Measurements from ENCODE around the gene LAIR1.

The LAIR1 gene, protein sequence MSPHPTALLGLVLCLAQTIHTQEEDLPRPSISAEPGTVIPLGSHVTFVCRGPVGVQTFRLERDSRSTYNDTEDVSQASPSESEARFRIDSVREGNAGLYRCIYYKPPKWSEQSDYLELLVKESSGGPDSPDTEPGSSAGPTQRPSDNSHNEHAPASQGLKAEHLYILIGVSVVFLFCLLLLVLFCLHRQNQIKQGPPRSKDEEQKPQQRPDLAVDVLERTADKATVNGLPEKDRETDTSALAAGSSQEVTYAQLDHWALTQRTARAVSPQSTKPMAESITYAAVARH

GRCh38 chr19:54364775-54365257 lies at the start of gene LAIR1:
Gene LAIR1 (minus strand): TSS chr19:54364931. CDS start chr19:54364804, 127 bp downstream.
- H4K20me1 ChIP-seq (ENCODE audit: insufficient read depth): no peaks in the 10 kb centered on the region
- no peak within 1 kb of the TSS for H3K9ac ChIP-seq
- H3K36me3 ChIP-seq (ENCODE audit: insufficient read depth): no peaks in the 10 kb centered on the region
- H3K4me3 ChIP-seq (IDR thresholded peaks at IDR 0.05; ENCODE audit: insufficient read depth, low read depth, low read length): no peak within 1 kb of the TSS
- H3K4me1 ChIP-seq (ENCODE audit: low read depth, poor library complexity, severe bottlenecking): peaks cover 3% of the 10 kb centered on the region
- H3K4me2 ChIP-seq: no peak within 1 kb of the TSS
- TF ChIP-seq, protein P1, sequence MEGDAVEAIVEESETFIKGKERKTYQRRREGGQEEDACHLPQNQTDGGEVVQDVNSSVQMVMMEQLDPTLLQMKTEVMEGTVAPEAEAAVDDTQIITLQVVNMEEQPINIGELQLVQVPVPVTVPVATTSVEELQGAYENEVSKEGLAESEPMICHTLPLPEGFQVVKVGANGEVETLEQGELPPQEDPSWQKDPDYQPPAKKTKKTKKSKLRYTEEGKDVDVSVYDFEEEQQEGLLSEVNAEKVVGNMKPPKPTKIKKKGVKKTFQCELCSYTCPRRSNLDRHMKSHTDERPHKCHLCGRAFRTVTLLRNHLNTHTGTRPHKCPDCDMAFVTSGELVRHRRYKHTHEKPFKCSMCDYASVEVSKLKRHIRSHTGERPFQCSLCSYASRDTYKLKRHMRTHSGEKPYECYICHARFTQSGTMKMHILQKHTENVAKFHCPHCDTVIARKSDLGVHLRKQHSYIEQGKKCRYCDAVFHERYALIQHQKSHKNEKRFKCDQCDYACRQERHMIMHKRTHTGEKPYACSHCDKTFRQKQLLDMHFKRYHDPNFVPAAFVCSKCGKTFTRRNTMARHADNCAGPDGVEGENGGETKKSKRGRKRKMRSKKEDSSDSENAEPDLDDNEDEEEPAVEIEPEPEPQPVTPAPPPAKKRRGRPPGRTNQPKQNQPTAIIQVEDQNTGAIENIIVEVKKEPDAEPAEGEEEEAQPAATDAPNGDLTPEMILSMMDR (conservative IDR thresholded peaks at IDR 0.05; ENCODE audit: low read depth, low read length): no peak
- no peak within 1 kb of the TSS for H2AFZ ChIP-seq (ENCODE audit: low read depth)
- no peak within 1 kb of the TSS for H3K27ac ChIP-seq
- no peaks in the 10 kb centered on the region; the same call in 1 of the 2 replicates for H3K27me3 ChIP-seq (ENCODE audit: insufficient read depth, low read depth)
- 0 out of 2 replicates have a peak, but pooled peaks cover 6% of the 10 kb centered on the region for H3K79me2 ChIP-seq (ENCODE audit: insufficient read depth, low read depth)

DNA sequence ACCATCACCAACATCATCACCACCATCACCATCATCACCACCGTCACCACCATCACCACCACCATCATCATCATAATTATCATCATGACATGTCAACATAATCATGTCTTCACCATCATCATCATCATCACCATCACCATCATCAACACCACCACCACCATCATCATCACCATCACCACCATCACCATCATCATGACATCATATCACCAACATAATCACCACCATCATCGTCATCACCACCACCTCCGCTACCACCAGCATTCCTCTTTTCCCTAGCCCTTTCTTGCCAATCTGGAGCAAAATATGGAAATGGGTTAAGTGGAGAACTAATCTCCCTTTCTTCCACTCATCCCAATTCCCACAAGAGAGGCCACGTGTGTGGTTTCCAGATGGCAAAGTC lies 49.4 kb upstream of the LAIR1 start:
- TF ChIP-seq, protein P1 (conservative IDR thresholded peaks at IDR 0.05; ENCODE audit: low read depth, low read length): no peak
- no peak overlapping the region for H3K27ac ChIP-seq
- H2AFZ ChIP-seq (ENCODE audit: low read depth): no peak overlapping the region
- no peaks in the 10 kb centered on the region for H3K4me1 ChIP-seq (ENCODE audit: low read depth, poor library complexity, severe bottlenecking)
- no peak overlapping the region for H3K4me3 ChIP-seq (IDR thresholded peaks at IDR 0.05; ENCODE audit: insufficient read depth, low read depth, low read length)
- H4K20me1 ChIP-seq (ENCODE audit: insufficient read depth): no peaks in the 10 kb centered on the region
- peaks cover 2% of the 10 kb centered on the region; the same call in 1 of the 2 replicates for H3K27me3 ChIP-seq (ENCODE audit: insufficient read depth, low read depth)
- no peaks in the 10 kb centered on the region for H3K36me3 ChIP-seq (ENCODE audit: insufficient read depth)
- H3K9ac ChIP-seq: no peak overlapping the region
- no peaks in the 10 kb centered on the region for H3K79me2 ChIP-seq (ENCODE audit: insufficient read depth, low read depth)
- H3K4me2 ChIP-seq: no peak overlapping the region

- Histone ChIP-seq H3K4me2 (no peak overlapping the region), H4K20me1 (ENCODE audit: insufficient read depth) (no peaks in the 10 kb centered on the region), H3K9ac (no peak overlapping the region), H3K27me3 (ENCODE audit: insufficient read depth, low read depth) (peaks cover 2% of the 10 kb centered on the region; the same call in 1 of the 2 replicates), H3K36me3 (ENCODE audit: insufficient read depth) (no peaks in the 10 kb centered on the region), H3K4me3 (IDR thresholded peaks at IDR 0.05; ENCODE audit: insufficient read depth, low read depth, low read length) (no peak overlapping the region), H2AFZ (ENCODE audit: low read depth) (no peak overlapping the region), H3K4me1 (ENCODE audit: low read depth, poor library complexity, severe bottlenecking) (no peaks in the 10 kb centered on the region), H3K79me2 (ENCODE audit: insufficient read depth, low read depth) (no peaks in the 10 kb centered on the region), H3K27ac (no peak overlapping the region)
- TF ChIP-seq, protein P1 (conservative IDR thresholded peaks at IDR 0.05; ENCODE audit: low read depth, low read length): no peak
These were observed 48.1 kb upstream of the LAIR1 start for GRCh38 chr19:54412877-54413276.

DNA sequence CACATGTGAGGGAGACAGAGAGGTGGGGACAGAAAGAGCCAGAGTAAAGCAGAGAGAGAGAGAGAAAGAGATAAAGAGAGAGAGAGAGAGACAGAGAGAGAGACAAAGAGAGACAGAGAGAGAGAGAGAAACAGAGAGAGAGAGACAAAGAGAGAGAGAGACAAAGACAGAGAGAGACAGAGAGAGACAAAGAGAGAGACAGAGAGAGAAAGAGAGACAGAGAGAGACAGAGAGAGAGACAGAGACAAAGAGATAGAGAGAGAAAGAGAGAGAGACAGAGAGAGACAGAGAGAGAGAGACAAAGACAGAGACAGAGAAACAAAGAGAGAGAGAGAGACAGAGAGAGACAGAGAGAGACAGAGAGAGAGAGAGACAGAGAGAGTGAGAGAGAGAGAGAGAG lies 46.3 kb upstream of the LAIR1 start:
- H3K36me3 ChIP-seq (ENCODE audit: insufficient read depth): no peaks in the 10 kb centered on the region
- H3K79me2 ChIP-seq (ENCODE audit: insufficient read depth, low read depth): no peaks in the 10 kb centered on the region
- H3K4me1 ChIP-seq (ENCODE audit: low read depth, poor library complexity, severe bottlenecking): no peaks in the 10 kb centered on the region
- TF ChIP-seq, protein P1 (conservative IDR thresholded peaks at IDR 0.05; ENCODE audit: low read depth, low read length): no peak
- H4K20me1 ChIP-seq (ENCODE audit: insufficient read depth): no peaks in the 10 kb centered on the region
- no peak overlapping the region for H3K9ac ChIP-seq
- no peak overlapping the region for H3K27ac ChIP-seq
- H3K4me3 ChIP-seq (IDR thresholded peaks at IDR 0.05; ENCODE audit: insufficient read depth, low read depth, low read length): no peak overlapping the region
- H3K27me3 ChIP-seq (ENCODE audit: insufficient read depth, low read depth): peaks cover 2% of the 10 kb centered on the region; the same call in 1 of the 2 replicates
- H3K4me2 ChIP-seq: no peak overlapping the region
- no peak overlapping the region for H2AFZ ChIP-seq (ENCODE audit: low read depth)

Data from KMS-11 (cell line).